NCI-H2081 (cell line): ENCODE results near the gene BCL10.

Source experiments
- DNase-seq, 2 experiments: peaks; one replicate each; lab custom pipeline; 2025; lab: John Stamatoyannopoulos, UW

BCL10 gene

DNA sequence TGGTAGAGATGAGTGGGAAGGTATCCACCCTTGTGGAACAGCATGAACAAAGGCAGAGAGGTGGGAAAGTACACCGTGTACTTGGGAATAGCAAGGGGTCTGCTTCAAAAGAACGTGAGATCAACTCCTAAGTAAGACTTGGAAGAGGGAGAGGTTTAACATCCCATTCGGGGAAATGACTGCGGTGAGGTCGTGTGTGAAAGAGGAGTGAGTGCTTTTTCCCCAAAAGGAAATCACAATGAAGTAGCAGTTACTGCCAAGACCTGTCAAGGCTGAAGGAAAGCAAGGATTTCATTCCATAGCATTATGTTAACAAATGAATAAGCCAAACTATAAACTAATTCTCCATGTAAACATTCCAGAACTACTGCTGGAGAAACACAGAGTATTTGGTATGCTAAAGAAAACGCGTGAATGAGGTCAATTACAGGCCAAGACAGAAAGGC, 55.7 kb downstream of the BCL10 start:
- no peak for DNase-seq

DNA sequence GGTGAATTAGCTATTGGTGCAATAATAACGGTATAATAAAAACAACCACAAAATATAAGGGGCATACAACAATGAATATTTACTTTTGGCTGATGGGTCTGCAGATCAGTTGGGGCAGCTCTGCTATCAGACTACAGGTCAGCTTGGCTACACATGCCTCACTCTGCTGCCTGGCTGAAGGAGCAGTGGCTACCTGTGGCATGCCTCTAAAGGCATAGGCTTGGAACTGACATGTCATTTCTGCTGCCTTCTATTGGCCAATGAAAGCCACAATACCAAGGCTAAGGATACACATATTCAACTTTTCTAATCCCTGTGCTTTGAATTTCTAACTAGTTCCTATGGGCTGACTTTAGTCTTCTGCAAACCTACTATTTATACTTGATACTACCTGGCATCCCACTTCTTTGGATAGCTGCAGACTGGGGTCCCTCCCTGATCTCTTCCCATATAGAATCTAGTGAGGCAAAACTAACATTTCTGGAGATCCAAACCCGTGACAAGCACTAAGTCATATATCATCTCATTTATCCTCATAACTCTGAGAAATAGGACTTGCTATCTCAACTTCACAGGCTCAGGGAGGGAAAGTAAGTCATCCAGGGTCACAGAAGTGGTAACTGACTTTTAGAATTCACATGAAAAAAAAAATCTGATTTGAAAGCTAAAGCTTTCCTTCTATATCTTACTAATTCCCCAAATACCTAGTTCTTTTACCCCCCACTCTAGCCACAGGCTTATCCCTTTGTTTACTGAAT, 56.4 kb downstream of the BCL10 start:
- no peak for DNase-seq

DNA sequence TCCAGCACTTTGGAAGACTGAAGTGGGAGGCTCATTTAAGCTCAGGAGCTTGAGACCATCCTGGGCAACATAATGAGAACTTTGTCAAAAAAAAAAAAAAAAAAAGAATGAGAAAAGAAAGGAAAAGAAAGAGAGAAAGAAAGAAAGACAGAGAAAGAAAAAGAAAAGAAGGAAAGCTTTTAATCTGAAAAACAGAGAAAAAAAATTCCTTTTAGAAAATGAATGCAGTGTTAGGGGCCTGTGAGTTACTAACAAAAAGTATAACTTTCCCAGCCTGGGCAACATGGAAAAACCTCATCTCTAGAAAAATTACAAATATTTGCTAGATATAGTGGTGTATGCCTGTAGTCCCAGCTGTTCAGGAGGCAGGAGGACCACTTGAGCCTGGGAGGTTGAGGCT, 59.7 kb downstream of the BCL10 start:
- no peak for DNase-seq
